Measurements from ENCODE around the gene ORM2.

GRCh38 chr9:114336699-114337395 lies 7.2 kb downstream of the ORM2 start:
- TF ChIP-seq CTCF (conservative IDR thresholded peaks at IDR 0.05 in 1 of 2, IDR thresholded peaks at IDR 0.05 in 1 of 2; ENCODE audit: extremely low read depth in 1 of 2, insufficient read depth in 1 of 2, low read depth in 1 of 2, low read length in 2 of 2) (no peak), EZH2 (IDR thresholded peaks at IDR 0.05; ENCODE audit: borderline replicate concordance, low read length) (no peak)

Data from mammary epithelial cell (primary cell).